HEK293T (cell line): ENCODE results near the gene FAM24B.

Experiments
- CTCF ChIA-PET: fragments of 350-600 bp; formaldehyde crosslinking; extraction: SDS; loops from one replicate; lab custom pipeline; 2021; ENCODE audit warnings: antibody characterized with exemption, inconsistent platforms; lab: Yijun Ruan, JAX
- POLR2A ChIA-PET: fragments of 350-600 bp; formaldehyde crosslinking; extraction: SDS; loops from one replicate; lab custom pipeline; 2020; ENCODE audit warnings: antibody characterized with exemption, inconsistent platforms; lab: Yijun Ruan, JAX
- DNase-seq: peaks from one replicate; pipeline ENCODE4 v3.0.0; 2012; ENCODE audit warnings: mixed read lengths; ENCODE audit errors: extremely low spot score
- ARNT ChIP-seq: fragments of 450-650 bp; IDR thresholded peaks from 2 replicates; pipeline ENCODE4 v1.6.1; 2017; ENCODE audit warnings: mild to moderate bottlenecking
- BHLHE40 ChIP-seq: fragments of 450-650 bp; IDR thresholded peaks from 2 replicates; pipeline ENCODE4 v1.6.1; 2016; ENCODE audit warnings: mild to moderate bottlenecking, moderate library complexity, borderline replicate concordance
- CTBP1 ChIP-seq: fragments of 450-650 bp; IDR thresholded peaks from 2 replicates; pipeline ENCODE4 v1.6.1; 2016; ENCODE audit warnings: borderline replicate concordance
- ELF4 ChIP-seq: fragments of 450-650 bp; IDR thresholded peaks from 2 replicates; pipeline ENCODE4 v1.6.1; 2017; ENCODE audit warnings: antibody characterized with exemption
- FOXA1 ChIP-seq: fragments of 450-650 bp; IDR thresholded peaks from 2 replicates; pipeline ENCODE4 v1.6.1; 2016; ENCODE audit warnings: mild to moderate bottlenecking
- FOXK2 ChIP-seq: fragments of 450-650 bp; IDR thresholded peaks from 2 replicates; pipeline ENCODE4 v1.6.1; 2016; ENCODE audit warnings: mild to moderate bottlenecking
- FOXM1 ChIP-seq: fragments of 450-650 bp; IDR thresholded peaks from 2 replicates; pipeline ENCODE4 v1.6.1; 2017; ENCODE audit warnings: mild to moderate bottlenecking, borderline replicate concordance
- HDGF ChIP-seq: fragments of 450-650 bp; IDR thresholded peaks from 2 replicates; pipeline ENCODE4 v1.6.1; 2017; ENCODE audit warnings: antibody characterized with exemption, borderline replicate concordance
- L3MBTL2 ChIP-seq: fragments of 450-650 bp; conservative IDR thresholded peaks from 2 replicates; pipeline ENCODE4 v1.6.1; 2016; ENCODE audit warnings: mild to moderate bottlenecking
- LEF1 ChIP-seq: fragments of 450-650 bp; IDR thresholded peaks from 2 replicates; pipeline ENCODE4 v1.6.1; 2017; ENCODE audit warnings: mild to moderate bottlenecking, borderline replicate concordance
- NFRKB ChIP-seq: fragments of 450-650 bp; IDR thresholded peaks from 2 replicates; pipeline ENCODE4 v1.6.1; 2016; ENCODE audit warnings: mild to moderate bottlenecking, moderate library complexity
- SP1 ChIP-seq: fragments of 450-650 bp; IDR thresholded peaks from 2 replicates; pipeline ENCODE4 v1.6.1; 2017
- SUZ12 ChIP-seq: fragments of 450-650 bp; IDR thresholded peaks from 2 replicates; pipeline ENCODE4 v1.6.1; 2016; ENCODE audit warnings: mild to moderate bottlenecking
- TARDBP ChIP-seq: fragments of 450-650 bp; IDR thresholded peaks from 2 replicates; pipeline ENCODE4 v1.6.1; 2016
- ZNF384 ChIP-seq: fragments of 450-650 bp; IDR thresholded peaks from 2 replicates; pipeline ENCODE4 v1.6.1; 2016
- TF ChIP-seq, protein P1 (sequence below): fragments of 450-650 bp; IDR thresholded peaks from 2 replicates; pipeline ENCODE4 v1.6.1; 2016

FAM24B gene

DNA sequence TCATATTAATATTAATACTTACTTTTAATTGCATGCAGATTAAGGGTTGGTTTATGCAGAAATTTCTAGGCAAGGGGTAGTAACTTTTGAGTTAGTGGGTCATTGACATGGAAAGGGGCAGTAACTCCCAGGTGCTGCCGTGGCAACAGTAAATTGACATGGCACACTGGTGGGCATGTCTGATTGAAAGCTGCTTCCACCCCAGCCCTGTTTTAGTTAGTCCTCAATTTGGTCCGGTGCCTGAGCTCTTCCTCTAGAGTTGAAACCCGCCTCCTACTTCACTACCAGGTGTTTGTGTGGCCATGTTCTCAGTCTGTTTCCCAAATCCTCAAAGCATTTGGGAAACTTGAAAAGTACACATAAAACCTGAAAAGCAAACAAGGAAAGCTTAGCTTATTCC, 52.1 kb downstream of the FAM24B start:
- ChIA-PET CTCF (no interaction called here), POLR2A (no interaction called here)
- TF ChIP-seq HDGF: no peak
- TF ChIP-seq SP1: no peak
- no peak for TF ChIP-seq CTBP1
- TF ChIP-seq ARNT: no peak
- TF ChIP-seq FOXA1: no peak
- no peak for TF ChIP-seq TARDBP
- TF ChIP-seq FOXM1: no peak
- no peak for TF ChIP-seq NFRKB
- no peak for TF ChIP-seq L3MBTL2
- TF ChIP-seq, protein P1, sequence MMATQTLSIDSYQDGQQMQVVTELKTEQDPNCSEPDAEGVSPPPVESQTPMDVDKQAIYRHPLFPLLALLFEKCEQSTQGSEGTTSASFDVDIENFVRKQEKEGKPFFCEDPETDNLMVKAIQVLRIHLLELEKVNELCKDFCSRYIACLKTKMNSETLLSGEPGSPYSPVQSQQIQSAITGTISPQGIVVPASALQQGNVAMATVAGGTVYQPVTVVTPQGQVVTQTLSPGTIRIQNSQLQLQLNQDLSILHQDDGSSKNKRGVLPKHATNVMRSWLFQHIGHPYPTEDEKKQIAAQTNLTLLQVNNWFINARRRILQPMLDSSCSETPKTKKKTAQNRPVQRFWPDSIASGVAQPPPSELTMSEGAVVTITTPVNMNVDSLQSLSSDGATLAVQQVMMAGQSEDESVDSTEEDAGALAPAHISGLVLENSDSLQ: no peak
- TF ChIP-seq BHLHE40: no peak
- TF ChIP-seq ZNF384: no peak
- TF ChIP-seq ELF4: no peak
- TF ChIP-seq LEF1: no peak
- TF ChIP-seq SUZ12: no peak
- TF ChIP-seq FOXK2: no peak
- DNase-seq: no peak

DNA sequence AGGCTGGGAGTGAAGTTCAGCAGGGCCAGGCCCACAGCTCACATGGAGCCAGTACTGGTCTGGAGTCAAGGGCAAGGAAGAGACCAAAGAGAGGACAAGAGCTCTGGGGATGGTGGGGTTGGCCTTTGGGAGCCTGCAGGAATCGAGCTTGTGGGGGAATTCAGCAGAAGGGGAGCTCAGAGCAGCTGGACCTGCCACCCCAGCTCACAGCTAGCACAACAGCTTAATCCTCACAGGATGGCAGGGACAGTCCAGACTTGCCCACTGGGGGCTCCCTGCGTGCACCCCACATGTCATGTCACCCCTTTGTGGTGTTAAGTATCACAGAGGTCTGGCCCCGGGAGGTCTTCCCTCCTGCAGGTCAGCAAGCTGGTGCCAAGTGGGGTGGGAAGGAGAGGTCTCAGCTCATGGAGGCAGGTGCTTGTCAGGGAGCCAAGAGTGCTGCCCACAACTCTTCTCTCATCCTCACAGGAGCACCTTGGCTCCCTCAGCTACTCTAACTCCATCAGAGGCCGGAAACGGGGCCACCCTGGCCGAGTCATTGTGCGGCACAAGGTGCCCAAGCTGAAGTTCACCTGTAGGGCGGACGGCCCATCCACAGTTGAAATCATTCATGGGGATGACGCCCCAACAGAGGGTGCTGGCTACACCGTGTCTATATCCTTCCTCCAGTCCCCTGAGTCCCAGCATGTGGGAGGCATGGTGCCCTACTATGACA, 56.2 kb downstream of the FAM24B start:
- POLR2A ChIA-PET: no interaction called here
- CTCF ChIA-PET: no interaction called here
- no peak for TF ChIP-seq FOXA1
- TF ChIP-seq ELF4: no peak
- no peak for TF ChIP-seq FOXK2
- no peak for TF ChIP-seq HDGF
- no peak for DNase-seq

DNA sequence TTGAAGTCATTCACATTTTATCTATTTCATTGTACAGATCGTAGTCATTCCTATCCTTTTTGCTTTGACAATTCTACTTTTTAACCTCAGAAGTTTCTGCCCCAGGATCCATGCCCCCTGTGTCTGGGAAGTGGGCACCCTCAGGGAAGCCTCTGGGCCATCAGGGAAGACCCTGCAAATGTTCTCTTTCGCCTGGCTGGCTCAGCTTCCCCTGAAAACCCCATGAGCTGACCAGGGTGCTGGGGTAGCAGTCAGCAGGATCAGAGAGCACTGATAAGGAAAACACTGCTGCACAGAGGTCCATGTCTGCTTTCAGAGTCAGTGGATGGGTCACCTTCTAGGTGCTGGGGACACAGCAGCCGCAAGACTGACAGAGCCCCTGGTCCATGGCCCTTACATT, 57.6 kb downstream of the FAM24B start:
- no peak for DNase-seq
- ChIA-PET CTCF (no interaction called here), POLR2A (no interaction called here)
- no peak for TF ChIP-seq FOXA1
- TF ChIP-seq LEF1: no peak
- no peak for TF ChIP-seq FOXK2
- TF ChIP-seq, protein P1: no peak
- TF ChIP-seq ARNT: no peak
- no peak for TF ChIP-seq SUZ12

DNA sequence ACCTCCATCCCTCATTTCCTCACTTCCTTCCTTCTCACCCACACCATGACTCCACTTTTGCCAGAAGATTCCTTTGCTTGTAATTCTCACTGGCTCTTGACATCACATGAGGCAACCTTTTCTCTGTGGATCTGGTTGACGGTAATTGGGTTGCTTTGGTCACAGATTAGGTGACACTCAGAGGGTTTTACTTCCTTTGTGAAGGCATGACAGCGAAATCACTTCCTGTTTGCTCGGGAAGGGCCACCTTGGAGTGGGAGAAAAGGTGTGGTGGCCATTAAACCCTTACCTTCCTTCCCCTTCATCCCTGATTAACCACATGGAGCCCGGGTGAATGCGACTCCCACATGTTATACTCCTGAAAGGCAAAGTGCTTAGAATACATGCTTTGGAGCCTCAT, 63.9 kb downstream of the FAM24B start:
- CTCF ChIA-PET: no interaction called here
- TF ChIP-seq TARDBP (no peak), NFRKB (no peak), HDGF (no peak), ARNT (no peak), SUZ12 (no peak), BHLHE40 (no peak), SP1 (no peak), LEF1 (no peak)
- POLR2A ChIA-PET: no interaction called here
- DNase-seq: no peak

DNA sequence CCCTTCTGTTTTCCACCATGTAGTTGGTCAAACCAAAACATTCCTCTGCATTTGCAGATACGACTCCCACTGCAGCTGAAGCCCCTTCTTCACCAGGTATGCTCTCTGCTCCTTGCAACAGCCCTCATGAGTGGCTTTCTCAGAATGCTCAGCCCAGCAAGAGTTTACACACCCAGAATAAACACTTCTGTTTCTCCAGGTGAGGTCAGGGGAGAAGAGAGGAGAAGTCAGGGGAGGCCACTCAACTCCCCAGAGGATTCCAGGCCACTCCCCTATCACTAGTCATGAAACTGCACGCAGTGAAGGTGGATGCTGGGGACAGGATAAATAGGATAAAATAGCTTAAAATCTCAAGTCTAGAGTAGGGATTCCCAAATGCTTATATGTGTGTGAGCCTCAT, 64.9 kb downstream of the FAM24B start:
- POLR2A ChIA-PET: no interaction called here
- CTCF ChIA-PET: no interaction called here
- no peak for TF ChIP-seq ARNT
- no peak for TF ChIP-seq FOXK2
- TF ChIP-seq L3MBTL2: no peak
- no peak for TF ChIP-seq FOXA1
- no peak for TF ChIP-seq HDGF
- no peak for TF ChIP-seq FOXM1
- TF ChIP-seq CTBP1: no peak
- no peak for TF ChIP-seq BHLHE40
- TF ChIP-seq TARDBP: no peak
- TF ChIP-seq LEF1: no peak
- no peak for TF ChIP-seq ZNF384
- no peak for TF ChIP-seq SUZ12
- TF ChIP-seq, protein P1: no peak
- no peak for TF ChIP-seq ELF4
- no peak for TF ChIP-seq SP1
- DNase-seq: no peak

DNA sequence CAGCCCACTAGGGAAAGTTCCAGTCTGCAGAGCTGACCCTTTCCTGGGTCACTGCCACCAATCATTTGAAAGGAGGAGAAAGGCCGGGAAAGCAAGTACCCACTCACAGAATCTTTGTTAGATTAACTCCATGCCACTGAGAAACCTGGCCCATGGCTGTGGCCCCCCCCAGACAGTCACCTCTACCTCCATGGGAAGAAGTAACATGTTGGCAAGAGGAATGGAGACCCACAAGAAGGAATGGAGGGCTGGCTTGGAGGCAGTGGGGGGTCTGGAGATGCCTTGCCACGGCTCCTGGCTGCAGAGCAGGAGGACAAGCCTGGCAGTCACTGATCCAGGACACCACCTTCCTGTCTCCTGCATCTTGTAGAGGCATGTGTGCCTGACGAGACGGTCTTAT, 66.6 kb downstream of the FAM24B start:
- DNase-seq: no peak
- ChIA-PET CTCF (no interaction called here), POLR2A (no interaction called here)
- no peak for TF ChIP-seq TARDBP
- no peak for TF ChIP-seq LEF1
- TF ChIP-seq, protein P1: no peak
- TF ChIP-seq BHLHE40: no peak
- TF ChIP-seq SUZ12: no peak
- no peak for TF ChIP-seq ZNF384
- no peak for TF ChIP-seq SP1
- TF ChIP-seq ELF4: no peak
- no peak for TF ChIP-seq L3MBTL2
- TF ChIP-seq CTBP1: no peak
